Right atrium auricular region (tissue), 2 donors: Measurements from ENCODE around the gene MRFAP1. TPM values are rescaled to one million over a fixed set of nuclear protein-coding genes. Genes with fewer than 3 reads are reported as not detected.

ENCODE experiments used
- DNase-seq: peaks from one replicate; pipeline ENCODE4 v3.0.0-alpha.2; 2019; ENCODE audit warnings: low spot score
- H3K27ac ChIP-seq, 2 donors: fragments of 200-600 bp; sonication (generic); 1 replicate in 1 of 2; 2 replicates in 1 of 2; pipeline ENCODE4 v1.5.1; 2016 to 2019
- H3K27me3 ChIP-seq, 2 donors: fragments of 200-600 bp; sonication (generic); one replicate each; pipeline versions ENCODE4 v1.5.1 to v1.6.0; 2017 to 2019
- H3K36me3 ChIP-seq: fragments of 200-600 bp; sonication (generic); one replicate; pipeline ENCODE4 v1.5.1; 2016
- H3K4me1 ChIP-seq, 2 donors: fragments of 200-600 bp; sonication (generic); one replicate each; pipeline versions ENCODE4 v1.5.1 to v1.6.0; 2017 to 2019
- H3K4me3 ChIP-seq, 2 donors: fragments of 200-600 bp; sonication (generic); 1 replicate in 1 of 2; 2 replicates in 1 of 2; pipeline ENCODE4 v1.5.1; 2017 to 2019; ENCODE audit warnings: mild to moderate bottlenecking in 1 of 2, moderate library complexity in 1 of 2
- H3K9me3 ChIP-seq, 2 donors: fragments of 200-600 bp; sonication (generic); one replicate each; pipeline ENCODE4 v1.5.1; 2019
- total RNA-seq, 2 donors: library from RNA; depleted of rRNA; stranded (reverse); fragments of >200 nt; gene quantifications; one replicate each; pipeline ENCODE4 v1.1.0, GENCODE V29; 2016
- TF ChIP-seq, protein P1 (sequence below), 2 donors: fragments of 200-600 bp; sonication (generic); IDR thresholded peaks; one replicate each; pipeline ENCODE4 v1.5.1; 2019; ENCODE audit warnings: antibody characterized with exemption in 2 of 2

MRFAP1 gene
- total RNA-seq, 2 donors from 2014 or later = 170 to 176 TPM

DNA sequence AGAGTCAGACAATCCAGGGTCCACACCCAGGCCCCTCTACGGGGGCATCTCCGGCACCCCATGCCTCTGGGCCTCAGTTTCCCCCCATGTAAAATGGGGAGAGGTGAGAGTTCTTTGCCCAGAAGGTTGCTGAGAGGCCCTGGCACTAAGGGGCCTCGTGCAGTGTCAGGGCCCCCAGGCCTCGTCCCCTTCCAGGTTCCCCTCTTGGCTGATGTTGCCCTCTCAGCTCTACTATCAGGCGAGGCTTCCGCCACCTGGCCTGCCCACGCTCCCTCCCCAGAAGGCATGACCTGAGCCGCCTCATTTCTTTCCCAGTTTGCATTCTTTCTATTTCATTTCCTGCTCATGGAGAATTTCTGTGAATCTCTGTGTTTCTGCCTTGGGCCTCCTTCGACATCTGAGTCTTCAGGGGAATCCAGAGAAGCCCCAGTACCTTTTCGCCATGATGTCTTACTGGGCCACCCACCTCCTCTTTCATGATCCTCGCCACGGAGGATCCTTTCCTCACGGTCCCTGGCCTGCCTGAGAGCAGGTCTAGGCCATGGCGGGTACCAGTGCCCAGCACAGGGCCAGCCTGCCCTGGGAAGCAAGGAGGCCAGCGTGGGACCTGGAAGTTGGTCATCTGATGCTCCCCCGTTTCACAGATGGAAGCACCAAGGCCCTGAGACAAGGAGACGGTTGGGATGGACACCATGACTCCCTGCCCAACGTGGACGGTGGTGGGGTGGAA is 21.9 kb upstream of the MRFAP1 start:
- no peak for DNase-seq
- peaks cover 45% of the 10 kb centered on the region for H3K36me3 ChIP-seq
- no peaks in the 10 kb centered on the region for H3K9me3 ChIP-seq
- no peak overlapping the region for H3K27ac ChIP-seq
- TF ChIP-seq, protein P1, sequence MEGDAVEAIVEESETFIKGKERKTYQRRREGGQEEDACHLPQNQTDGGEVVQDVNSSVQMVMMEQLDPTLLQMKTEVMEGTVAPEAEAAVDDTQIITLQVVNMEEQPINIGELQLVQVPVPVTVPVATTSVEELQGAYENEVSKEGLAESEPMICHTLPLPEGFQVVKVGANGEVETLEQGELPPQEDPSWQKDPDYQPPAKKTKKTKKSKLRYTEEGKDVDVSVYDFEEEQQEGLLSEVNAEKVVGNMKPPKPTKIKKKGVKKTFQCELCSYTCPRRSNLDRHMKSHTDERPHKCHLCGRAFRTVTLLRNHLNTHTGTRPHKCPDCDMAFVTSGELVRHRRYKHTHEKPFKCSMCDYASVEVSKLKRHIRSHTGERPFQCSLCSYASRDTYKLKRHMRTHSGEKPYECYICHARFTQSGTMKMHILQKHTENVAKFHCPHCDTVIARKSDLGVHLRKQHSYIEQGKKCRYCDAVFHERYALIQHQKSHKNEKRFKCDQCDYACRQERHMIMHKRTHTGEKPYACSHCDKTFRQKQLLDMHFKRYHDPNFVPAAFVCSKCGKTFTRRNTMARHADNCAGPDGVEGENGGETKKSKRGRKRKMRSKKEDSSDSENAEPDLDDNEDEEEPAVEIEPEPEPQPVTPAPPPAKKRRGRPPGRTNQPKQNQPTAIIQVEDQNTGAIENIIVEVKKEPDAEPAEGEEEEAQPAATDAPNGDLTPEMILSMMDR (IDR thresholded peaks at IDR 0.05) = no peak
- no peaks in the 10 kb centered on the region for H3K4me1 ChIP-seq
- H3K4me3 ChIP-seq = no peak overlapping the region
- no peaks in the 10 kb centered on the region for H3K27me3 ChIP-seq

DNA sequence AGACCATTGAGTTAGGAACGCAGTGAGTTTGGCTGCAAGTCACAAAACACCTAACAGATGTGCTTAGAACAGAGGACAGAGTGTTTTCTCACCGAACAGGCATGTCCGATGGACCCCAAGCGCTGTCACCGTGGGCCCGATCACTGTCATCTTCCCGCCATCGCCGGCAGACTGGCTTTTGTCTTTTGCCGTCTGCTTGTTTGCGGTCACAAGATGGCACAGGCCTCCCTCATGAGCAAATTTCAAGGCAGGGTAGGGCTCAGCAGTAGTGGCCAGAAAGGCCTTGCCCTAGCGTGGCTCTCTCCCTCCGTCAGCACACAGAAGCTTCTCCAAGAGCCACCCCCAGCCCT is 21.4 kb upstream of the MRFAP1 start:
- peaks cover 45% of the 10 kb centered on the region for H3K36me3 ChIP-seq
- TF ChIP-seq, protein P1 (IDR thresholded peaks at IDR 0.05) = no peak
- no peaks in the 10 kb centered on the region for H3K4me1 ChIP-seq
- no peak overlapping the region for H3K27ac ChIP-seq
- no peaks in the 10 kb centered on the region for H3K27me3 ChIP-seq
- no peaks in the 10 kb centered on the region for H3K9me3 ChIP-seq
- DNase-seq = no peak
- no peak overlapping the region for H3K4me3 ChIP-seq

GRCh38 chr4:6619466-6620255 is 20.8 kb upstream of the MRFAP1 start:
- H3K4me1 ChIP-seq = no peaks in the 10 kb centered on the region
- DNase-seq = no peak
- H3K9me3 ChIP-seq = no peaks in the 10 kb centered on the region
- no peaks in the 10 kb centered on the region for H3K27me3 ChIP-seq
- H3K4me3 ChIP-seq = no peak overlapping the region
- H3K36me3 ChIP-seq = peaks cover 41% of the 10 kb centered on the region
- TF ChIP-seq, protein P1 (IDR thresholded peaks at IDR 0.05) = no peak
- no peak overlapping the region for H3K27ac ChIP-seq

- TF ChIP-seq, protein P1 (IDR thresholded peaks at IDR 0.05) = no peak
- no peaks in the 10 kb centered on the region for H3K9me3 ChIP-seq
- no peaks in the 10 kb centered on the region for H3K27me3 ChIP-seq
- no peak overlapping the region for H3K4me3 ChIP-seq
- H3K4me1 ChIP-seq = no peaks in the 10 kb centered on the region
- H3K27ac ChIP-seq = no peak overlapping the region
- no peak for DNase-seq
- H3K36me3 ChIP-seq = peaks cover 35% of the 10 kb centered on the region
Observed at GRCh38 chr4:6620296-6620695, 20.2 kb upstream of the MRFAP1 start.

GRCh38 chr4:6620891-6621555 is 19.5 kb upstream of the MRFAP1 start:
- Histone ChIP-seq H3K27ac (no peak overlapping the region), H3K4me3 (no peak overlapping the region), H3K27me3 (no peaks in the 10 kb centered on the region), H3K9me3 (no peaks in the 10 kb centered on the region), H3K4me1 (no peaks in the 10 kb centered on the region), H3K36me3 (peaks cover 28% of the 10 kb centered on the region)
- TF ChIP-seq, protein P1 (IDR thresholded peaks at IDR 0.05) = no peak
- DNase-seq = no peak
